ENCODE results near the gene SLC26A8.
"Not testable (repeated sequence)": the region's sequence is repeated elsewhere in the genome, so short reads cannot be mapped to it uniquely, and the experiment has no call there.

The SLC26A8 gene

GRCh38 chr6:35935469-35935868, 89.0 kb downstream of the SLC26A8 start:
- no peak for DNase-seq (ENCODE audit: low read depth)
- no peak overlapping the region for H3K4me3 ChIP-seq (ENCODE audit: low read depth, low read length)
- in situ Hi-C loops (cut with HindIII; ENCODE audit: low sequenced_read_pairs) = no loop called here
- TF ChIP-seq CTCF (IDR thresholded peaks at IDR 0.05; ENCODE audit: low read depth, low read length, missing control alignments) = no peak

- in situ Hi-C loops (cut with HindIII; ENCODE audit: low sequenced_read_pairs) = no loop called here
- no peak overlapping the region for H3K4me3 ChIP-seq (ENCODE audit: low read depth, low read length)
- DNase-seq (ENCODE audit: low read depth) = no peak
- TF ChIP-seq CTCF (IDR thresholded peaks at IDR 0.05; ENCODE audit: low read depth, low read length, missing control alignments) = no peak
Measured at GRCh38 chr6:35933844-35934243, 90.6 kb downstream of the SLC26A8 start.

GRCh38 chr6:35931873-35932272, 92.6 kb downstream of the SLC26A8 start:
- in situ Hi-C loops (cut with HindIII; ENCODE audit: low sequenced_read_pairs) = not testable (repeated sequence)

GRCh38 chr6:35931120-35931561, 93.3 kb downstream of the SLC26A8 start:
- in situ Hi-C loops (cut with HindIII; ENCODE audit: low sequenced_read_pairs) = no loop called here
- no peak overlapping the region for H3K4me3 ChIP-seq (ENCODE audit: low read depth, low read length)
- no peak for TF ChIP-seq CTCF (IDR thresholded peaks at IDR 0.05; ENCODE audit: low read depth, low read length, missing control alignments)
- no peak for DNase-seq (ENCODE audit: low read depth)

More at GRCh38 chr6:35931873-35932272, 92.6 kb downstream of the SLC26A8 start:
- not testable (repeated sequence) for DNase-seq (ENCODE audit: low read depth); H3K4me3 ChIP-seq (ENCODE audit: low read depth, low read length)

- TF ChIP-seq CTCF (IDR thresholded peaks at IDR 0.05; ENCODE audit: low read depth, low read length, missing control alignments) = no peak
- H3K4me3 ChIP-seq (ENCODE audit: low read depth, low read length) = no peak overlapping the region
- DNase-seq (ENCODE audit: low read depth) = no peak
- in situ Hi-C loops (cut with HindIII; ENCODE audit: low sequenced_read_pairs) = no loop called here
Measured at GRCh38 chr6:35929601-35930000, 94.8 kb downstream of the SLC26A8 start.

- TF ChIP-seq CTCF (IDR thresholded peaks at IDR 0.05; ENCODE audit: low read depth, low read length, missing control alignments) = no peak
- no peak overlapping the region for H3K4me3 ChIP-seq (ENCODE audit: low read depth, low read length)
- no peak for DNase-seq (ENCODE audit: low read depth)
- in situ Hi-C loops (cut with HindIII; ENCODE audit: low sequenced_read_pairs) = no loop called here
Measured at GRCh38 chr6:35926509-35927215, 97.8 kb downstream of the SLC26A8 start.

- DNase-seq (ENCODE audit: low read depth) = no peak
- TF ChIP-seq CTCF (IDR thresholded peaks at IDR 0.05; ENCODE audit: low read depth, low read length, missing control alignments) = no peak
- H3K4me3 ChIP-seq (ENCODE audit: low read depth, low read length) = no peak overlapping the region
- in situ Hi-C loops (cut with HindIII; ENCODE audit: low sequenced_read_pairs) = no loop called here
Measured at GRCh38 chr6:35925961-35926360, 98.5 kb downstream of the SLC26A8 start.

All from astrocyte of the cerebellum (primary cell).